HCT116 (cell line): ENCODE results near the gene DNAAF8. TPM values are rescaled to one million over a fixed set of nuclear protein-coding genes. Genes with fewer than 3 reads are reported as not detected.

ENCODE experiments used
- ATAC-seq: fragments of 200-7000 bp; cut with Tn5 transposase; 2 replicates; pipeline ENCODE4 v1.9.1; 2020; ENCODE audit warnings: mild to moderate bottlenecking, moderate library complexity
- BruUV-seq: library from RNA; stranded (reverse); fragments of 400-500 nt; replicated peaks from 2 replicates; lab custom pipeline; 2021; lab: Mats Ljungman, UMichigan
- CTCF ChIA-PET: fragments of 300-600 bp; sonication (Branson Sonifier 250); formaldehyde crosslinking; loops from one replicate; lab custom pipeline; 2021; ENCODE audit warnings: antibody characterized with exemption; lab: Charles Lee
- POLR2A ChIA-PET: fragments of 300-600, 350-600 bp; sonication (Branson Sonifier 250); formaldehyde crosslinking; loops from one replicate; lab custom pipeline; 2021; ENCODE audit warnings: antibody characterized with exemption; lab: Charles Lee
- RAD21 ChIA-PET, 2 experiments: fragments of 300-600 bp; sonication (Branson Sonifier 250); formaldehyde crosslinking; loops; one replicate each; lab custom pipeline; 2023; ENCODE audit warnings: low total read pairs in 2 of 2; ENCODE audit not compliant: uncharacterized antibody in 2 of 2, unreplicated experiment in 2 of 2, low non-redundant PET in 1 of 2; lab: Charles Lee
- DNase-seq: peaks from one replicate; pipeline ENCODE4 v3.0.0-alpha.2; 2010; ENCODE audit warnings: low read depth, low spot score
- H2AFZ ChIP-seq: fragments of 200-600 bp; shearing (Covaris generic), sonication (generic); 2 replicates; pipeline ENCODE4 v1.6.1; 2017; ENCODE audit warnings: low read depth, mixed run types, mixed read lengths, antibody characterized with exemption, low read length; ENCODE audit not compliant: poor library complexity, severe bottlenecking
- H3K27ac ChIP-seq: 2 replicates; pipeline ENCODE4 v1.5.1; 2012; ENCODE audit warnings: low read depth, low read length
- H3K27me3 ChIP-seq: fragments of 200-600 bp; sonication (generic); 2 replicates; pipeline ENCODE4 v1.6.1; 2016; ENCODE audit warnings: mixed run types, low read length, mixed read lengths; ENCODE audit not compliant: insufficient read depth
- H3K36me3 ChIP-seq, 2 experiments: fragments of 200-500 bp in 1 of 2; fragments of 200-600 bp in 1 of 2; sonication (Bioruptor generic) in 1 of 2; sonication (generic) in 1 of 2; 2 replicates each; pipeline versions ENCODE4 v1.5.1 to v1.6.1; 2014 to 2016; ENCODE audit warnings: low read length in 2 of 2, inconsistent platforms in 1 of 2, mixed read lengths in 1 of 2, mixed run types in 1 of 2; ENCODE audit not compliant: insufficient read depth in 2 of 2, control insufficient read depth in 1 of 2
- H3K4me1 ChIP-seq, 2 experiments: fragments of 200-600 bp in 1 of 2; sonication (generic) in 1 of 2; 2 replicates each; pipeline versions ENCODE4 v1.5.1 to v1.6.1; 2012 to 2017; ENCODE audit warnings: low read length in 2 of 2, inconsistent platforms in 1 of 2, mild to moderate bottlenecking in 1 of 2, mixed read lengths in 1 of 2, mixed run types in 1 of 2, moderate library complexity in 1 of 2; ENCODE audit not compliant: insufficient read depth in 2 of 2, control insufficient read depth in 1 of 2
- H3K4me2 ChIP-seq: fragments of 200-600 bp; sonication (generic); 2 replicates; pipeline ENCODE4 v1.6.1; 2017; ENCODE audit warnings: mixed run types, low read length, mixed read lengths
- H3K4me3 ChIP-seq, 2 experiments: fragments of 200-600 bp in 1 of 2; sonication (generic) in 1 of 2; replicated peaks in 1 of 2; 2 replicates each; pipeline ENCODE4 v1.5.1; 2011 to 2016; ENCODE audit warnings: low read length in 2 of 2, control low read depth in 1 of 2, low read depth in 1 of 2, mild to moderate bottlenecking in 1 of 2, mixed read lengths in 1 of 2, mixed run types in 1 of 2
- H3K79me2 ChIP-seq: fragments of 200-600 bp; sonication (generic); 2 replicates; pipeline ENCODE4 v1.6.1; 2017; ENCODE audit warnings: mild to moderate bottlenecking, mixed run types, low read length, moderate library complexity, mixed read lengths; ENCODE audit not compliant: insufficient read depth
- H3K9ac ChIP-seq: fragments of 200-600 bp; sonication (generic); 2 replicates; pipeline ENCODE4 v1.6.1; 2016; ENCODE audit warnings: low read length, mixed read lengths
- H3K9me2 ChIP-seq: fragments of 200-600 bp; sonication (generic), shearing (Covaris generic); 2 replicates; pipeline ENCODE4 v1.6.1; 2017; ENCODE audit warnings: mixed run types, mild to moderate bottlenecking, moderate library complexity; ENCODE audit not compliant: insufficient read depth
- H3K9me3 ChIP-seq, 2 experiments: fragments of 200-500 bp in 1 of 2; fragments of 200-600 bp in 1 of 2; sonication (Bioruptor generic) in 1 of 2; sonication (generic) in 1 of 2; 2 replicates each; pipeline ENCODE4 v1.6.1; 2014 to 2017; ENCODE audit warnings: low read length in 2 of 2, mixed read lengths in 2 of 2, inconsistent platforms in 1 of 2, low read depth in 1 of 2, mild to moderate bottlenecking in 1 of 2, mixed run types in 1 of 2, moderate library complexity in 1 of 2; ENCODE audit not compliant: control insufficient read depth in 1 of 2, insufficient read depth in 1 of 2
- H4K20me1 ChIP-seq: fragments of 200-600 bp; sonication (generic), shearing (Covaris generic); 2 replicates; pipeline ENCODE4 v1.6.1; 2017; ENCODE audit warnings: mixed run types, mild to moderate bottlenecking, moderate library complexity; ENCODE audit not compliant: insufficient read depth
- ATF3 ChIP-seq: IDR thresholded peaks from 2 replicates; pipeline ENCODE4 v1.6.1; 2012
- EGR1 ChIP-seq: IDR thresholded peaks from 2 replicates; pipeline ENCODE4 v1.6.1; 2012; ENCODE audit warnings: low read depth
- ELF1 ChIP-seq: IDR thresholded peaks from 2 replicates; pipeline ENCODE4 v1.6.1; 2012; ENCODE audit warnings: low read depth, borderline replicate concordance
- FOSL1 ChIP-seq: IDR thresholded peaks from 2 replicates; pipeline ENCODE4 v1.6.1; 2012; ENCODE audit warnings: low read depth
- JUND ChIP-seq: IDR thresholded peaks from 2 replicates; pipeline ENCODE4 v1.6.1; 2012
- MAX ChIP-seq: IDR thresholded peaks from 2 replicates; pipeline ENCODE4 v1.6.1; 2012
- RAD21 ChIP-seq: IDR thresholded peaks from 2 replicates; pipeline ENCODE4 v1.6.1; 2012; ENCODE audit warnings: low read depth, mild to moderate bottlenecking
- SP1 ChIP-seq: IDR thresholded peaks from 2 replicates; pipeline ENCODE4 v1.6.1; 2012; ENCODE audit warnings: low read depth
- ZBTB33 ChIP-seq: IDR thresholded peaks from 2 replicates; pipeline ENCODE4 v1.6.1; 2011; ENCODE audit warnings: mild to moderate bottlenecking, low read length, moderate library complexity; ENCODE audit not compliant: insufficient replicate concordance; ENCODE audit errors: extremely low read depth
- ZNF274 ChIP-seq: fragments of 200-500 bp; sonication (Bioruptor generic); IDR thresholded peaks from 2 replicates; pipeline ENCODE4 v1.6.1; 2014; ENCODE audit warnings: mild to moderate bottlenecking, low read depth, low read length, inconsistent platforms
- intact Hi-C: fragments of 100-400 bp; cut with micrococcal nuclease; formaldehyde crosslinking; loops from 2 replicates; pipeline ENCODE4 v1.10.0; 2022
- total RNA-seq: library from RNA; stranded (reverse); gene quantifications from one replicate; pipeline ENCODE4 v1.2.1, GENCODE V29; 2021; ENCODE audit not compliant: unreplicated experiment

Gene DNAAF8
- total RNA-seq, 1 experiment from 2014 or later, result 1.0 TPM

- no peak overlapping the region for H3K9ac ChIP-seq
- no peaks in the 10 kb centered on the region for H3K9me3 ChIP-seq
- H3K4me3 ChIP-seq, result no peak overlapping the region
- TF ChIP-seq ELF1, result no peak
- no peak for TF ChIP-seq MAX
- no peak for TF ChIP-seq EGR1
- no peak for TF ChIP-seq JUND
- TF ChIP-seq ZBTB33, result no peak
- TF ChIP-seq ZNF274, result no peak
- TF ChIP-seq ATF3, result no peak
- TF ChIP-seq RAD21, result no peak
- TF ChIP-seq FOSL1, result no peak
- TF ChIP-seq SP1, result no peak
- H3K27ac ChIP-seq, result no peak overlapping the region
- ChIA-PET RAD21 (no interaction called here), POLR2A (no interaction called here), CTCF (no interaction called here)
- no peak overlapping the region for H2AFZ ChIP-seq
- ATAC-seq, result no peak
- H3K36me3 ChIP-seq, result no peaks in the 10 kb centered on the region
- BruUV-seq, result no TSS peak
- no peaks in the 10 kb centered on the region for H3K27me3 ChIP-seq
- peaks cover 3 to 12% of the 10 kb centered on the region in 2 experiments; a peak in 3 of 4 replicates for H3K4me1 ChIP-seq
- intact Hi-C loops, result no loop called here
- H3K79me2 ChIP-seq, result no peaks in the 10 kb centered on the region
- DNase-seq, result no peak
- no peaks in the 10 kb centered on the region for H3K9me2 ChIP-seq
- H4K20me1 ChIP-seq, result no peaks in the 10 kb centered on the region
- H3K4me2 ChIP-seq, result no peak overlapping the region
Observed at GRCh38 chr16:4776141-4776705, 41.9 kb downstream of the DNAAF8 start.
